K562 (cell line): ENCODE results near the gene PLEKHM3. TPM values are rescaled to one million over a fixed set of nuclear protein-coding genes. Genes with fewer than 3 reads are reported as not detected.
A peak's percentile ranks its signal among the peaks of the same experiment; 100 is the strongest.

Source experiments
- CTCF ChIP-seq, 3 experiments: IDR thresholded peaks in 2 of 3; conservative IDR thresholded peaks in 1 of 3; 2 replicates each; pipeline ENCODE4 v1.5.1; 2011 to 2012; ENCODE audit warnings: low read length in 3 of 3, mild to moderate bottlenecking in 3 of 3, control low read depth in 2 of 3, improper control_type of control experiment in 1 of 3, inconsistent platforms in 1 of 3, low read depth in 1 of 3, mixed read lengths in 1 of 3, moderate library complexity in 1 of 3; ENCODE audit not compliant: insufficient read depth in 2 of 3
- E4F1 ChIP-seq: fragments of 250-450 bp; sonication (Bioruptor Pico); IDR thresholded peaks from 2 replicates; pipeline ENCODE4 v1.5.0; 2021; ENCODE audit warnings: mild to moderate bottlenecking, borderline replicate concordance
- ETV5 ChIP-seq: sonication (generic); formaldehyde crosslinking; IDR thresholded peaks from 2 replicates; pipeline ENCODE4 v1.4.0; 2020; ENCODE audit warnings: low read depth, mild to moderate bottlenecking, missing genetic modification reagents
- FOXA1 ChIP-seq: fragments of 450-650 bp; IDR thresholded peaks from 2 replicates; pipeline ENCODE4 v1.6.1; 2016; ENCODE audit warnings: mild to moderate bottlenecking, borderline replicate concordance
- MEF2A ChIP-seq: IDR thresholded peaks from 2 replicates; pipeline ENCODE4 v1.6.1; 2011; ENCODE audit warnings: low read depth, mild to moderate bottlenecking, low read length, moderate library complexity; ENCODE audit not compliant: control insufficient read depth
- NFIX ChIP-seq: fragments of 250-450 bp; sonication (Bioruptor Pico); IDR thresholded peaks from 2 replicates; pipeline ENCODE4 v1.4.0; 2020; ENCODE audit warnings: low read depth, mild to moderate bottlenecking, moderate library complexity
- RBM14 ChIP-seq: fragments of 200-400 bp; formaldehyde crosslinking; IDR thresholded peaks from 2 replicates; pipeline ENCODE4 v1.6.1; 2018; ENCODE audit warnings: low read depth, mild to moderate bottlenecking, low read length, moderate library complexity, borderline replicate concordance; ENCODE audit not compliant: insufficient read depth
- RBM22 ChIP-seq: fragments of 200-400 bp; formaldehyde crosslinking; IDR thresholded peaks from 2 replicates; pipeline ENCODE4 v1.6.1; 2018; ENCODE audit warnings: low read length, low read depth; ENCODE audit not compliant: poor library complexity, severe bottlenecking
- TAL1 ChIP-seq: fragments of 450-650 bp; IDR thresholded peaks from 2 replicates; pipeline ENCODE4 v1.6.1; 2016; ENCODE audit warnings: mild to moderate bottlenecking
- ZNF407 ChIP-seq: fragments of 450-650 bp; IDR thresholded peaks from 2 replicates; pipeline ENCODE4 v1.6.1; 2016; ENCODE audit warnings: low read depth
- polyA plus RNA-seq, 8 experiments: library from polyadenylated mRNA; depleted of rRNA in 4 of 8; stranded (reverse) in 5 of 8; unstranded in 3 of 8; fragments of >200 nt; fragmentation: Nextera tagmentation in 2 of 8; fragmentation: Illumina TruSeq in 1 of 8; extraction: Ambion mirVana in 2 of 8; extraction: Trizol in 1 of 8; gene quantifications; 2 replicates each; pipeline versions ENCODE4 v1.2.1 to v1.2.3, GENCODE V29; 2011 to 2014; ENCODE audit warnings: inconsistent platforms in 1 of 8, missing spikeins in 1 of 8
- total RNA-seq, 7 experiments: library from RNA; depleted of rRNA in 6 of 7; stranded (reverse); fragments of >200 nt in 6 of 7; fragmentation: Illumina TruSeq in 2 of 7; extraction: Trizol in 2 of 7; gene quantifications; 2 replicates each; pipeline versions ENCODE4 v1.2.1 to v1.2.3, GENCODE V29; 2011 to 2021; ENCODE audit warnings: low replicate concordance in 1 of 7
- TF ChIP-seq, protein P1 (sequence below): fragments of 450-650 bp; IDR thresholded peaks from 2 replicates; pipeline ENCODE4 v1.6.1; 2016; ENCODE audit warnings: mild to moderate bottlenecking

PLEKHM3 gene
- total and polyA plus RNA-seq, 9 of the 15 experiments (the other 6 are each of a cell fraction or from before 2014, with no cell fraction given): 0.24 to 1.6 (median 1.0) TPM

- TF ChIP-seq E4F1 (no peak), ZNF407 (no peak), RBM14 (no peak), FOXA1 (no peak), RBM22 (peak; percentile 62), NFIX (CRISPR knock-in tag) (no peak), TAL1 (no peak), MEF2A (no peak), ETV5 (CRISPR knock-in tag) (no peak), CTCF (IDR thresholded peaks at IDR 0.05 in 2 of 3, conservative IDR thresholded peaks at IDR 0.05 in 1 of 3; ENCODE audit: insufficient read depth in 2 of 3, low read depth in 1 of 3, low read length in 3 of 3) (no peak)
- TF ChIP-seq, protein P1, sequence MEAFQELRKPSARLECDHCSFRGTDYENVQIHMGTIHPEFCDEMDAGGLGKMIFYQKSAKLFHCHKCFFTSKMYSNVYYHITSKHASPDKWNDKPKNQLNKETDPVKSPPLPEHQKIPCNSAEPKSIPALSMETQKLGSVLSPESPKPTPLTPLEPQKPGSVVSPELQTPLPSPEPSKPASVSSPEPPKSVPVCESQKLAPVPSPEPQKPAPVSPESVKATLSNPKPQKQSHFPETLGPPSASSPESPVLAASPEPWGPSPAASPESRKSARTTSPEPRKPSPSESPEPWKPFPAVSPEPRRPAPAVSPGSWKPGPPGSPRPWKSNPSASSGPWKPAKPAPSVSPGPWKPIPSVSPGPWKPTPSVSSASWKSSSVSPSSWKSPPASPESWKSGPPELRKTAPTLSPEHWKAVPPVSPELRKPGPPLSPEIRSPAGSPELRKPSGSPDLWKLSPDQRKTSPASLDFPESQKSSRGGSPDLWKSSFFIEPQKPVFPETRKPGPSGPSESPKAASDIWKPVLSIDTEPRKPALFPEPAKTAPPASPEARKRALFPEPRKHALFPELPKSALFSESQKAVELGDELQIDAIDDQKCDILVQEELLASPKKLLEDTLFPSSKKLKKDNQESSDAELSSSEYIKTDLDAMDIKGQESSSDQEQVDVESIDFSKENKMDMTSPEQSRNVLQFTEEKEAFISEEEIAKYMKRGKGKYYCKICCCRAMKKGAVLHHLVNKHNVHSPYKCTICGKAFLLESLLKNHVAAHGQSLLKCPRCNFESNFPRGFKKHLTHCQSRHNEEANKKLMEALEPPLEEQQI: peak; percentile 88
These were observed at the start of gene PLEKHM3 (continued) for GRCh38 chr2:208025037-208025813.
